HG02759 (cell line): ENCODE results near the gene SHPK.

Source experiments
- ATAC-seq: cut with Tn5 transposase; IDR thresholded peaks from one replicate; pipeline ENCODE4 v1.9.1; 2021; ENCODE audit warnings: mild to moderate bottlenecking, moderate library complexity; ENCODE audit not compliant: unreplicated experiment

SHPK gene

GRCh38 chr17:3635474-3636153, 436 bp downstream of the SHPK start:
- ATAC-seq: no peak

GRCh38 chr17:3632287-3632686, 3.8 kb downstream of the SHPK start:
- no peak for ATAC-seq

GRCh38 chr17:3630781-3631180, 5.3 kb downstream of the SHPK start:
- ATAC-seq: no peak

- no peak for ATAC-seq
Observed at GRCh38 chr17:3627769-3628167, 8.3 kb downstream of the SHPK start.

- no peak for ATAC-seq
Observed at GRCh38 chr17:3626831-3627768, 8.9 kb downstream of the SHPK start.

- ATAC-seq: no peak
Observed at GRCh38 chr17:3622977-3623594, 13.0 kb downstream of the SHPK start.

- no peak for ATAC-seq
Observed at GRCh38 chr17:3621146-3621720, 14.8 kb downstream of the SHPK start.

GRCh38 chr17:3615160-3615870, 20.7 kb downstream of the SHPK start:
- ATAC-seq: no peak

- no peak for ATAC-seq
Observed at GRCh38 chr17:3613124-3613523, 22.9 kb downstream of the SHPK start.

GRCh38 chr17:3610523-3610922, 25.5 kb downstream of the SHPK start:
- ATAC-seq: no peak

- no peak for ATAC-seq
Observed at GRCh38 chr17:3609689-3610088, 26.4 kb downstream of the SHPK start.

GRCh38 chr17:3603870-3604259, 32.2 kb downstream of the SHPK start:
- ATAC-seq: no peak

GRCh38 chr17:3603119-3603869, 32.8 kb downstream of the SHPK start:
- ATAC-seq: no peak

- ATAC-seq: no peak
Observed at GRCh38 chr17:3602499-3602898, 33.6 kb downstream of the SHPK start.

GRCh38 chr17:3600529-3601205, 35.4 kb downstream of the SHPK start:
- ATAC-seq: no peak

- ATAC-seq: no peak
Observed at GRCh38 chr17:3598078-3598477, 38.0 kb downstream of the SHPK start.

- no peak for ATAC-seq
Observed at GRCh38 chr17:3596804-3597464, 39.1 kb downstream of the SHPK start.

GRCh38 chr17:3594976-3595375, 41.1 kb downstream of the SHPK start:
- ATAC-seq: no peak
